ENCODE data around the gene ADAMTS6.

The ADAMTS6 gene

DNA sequence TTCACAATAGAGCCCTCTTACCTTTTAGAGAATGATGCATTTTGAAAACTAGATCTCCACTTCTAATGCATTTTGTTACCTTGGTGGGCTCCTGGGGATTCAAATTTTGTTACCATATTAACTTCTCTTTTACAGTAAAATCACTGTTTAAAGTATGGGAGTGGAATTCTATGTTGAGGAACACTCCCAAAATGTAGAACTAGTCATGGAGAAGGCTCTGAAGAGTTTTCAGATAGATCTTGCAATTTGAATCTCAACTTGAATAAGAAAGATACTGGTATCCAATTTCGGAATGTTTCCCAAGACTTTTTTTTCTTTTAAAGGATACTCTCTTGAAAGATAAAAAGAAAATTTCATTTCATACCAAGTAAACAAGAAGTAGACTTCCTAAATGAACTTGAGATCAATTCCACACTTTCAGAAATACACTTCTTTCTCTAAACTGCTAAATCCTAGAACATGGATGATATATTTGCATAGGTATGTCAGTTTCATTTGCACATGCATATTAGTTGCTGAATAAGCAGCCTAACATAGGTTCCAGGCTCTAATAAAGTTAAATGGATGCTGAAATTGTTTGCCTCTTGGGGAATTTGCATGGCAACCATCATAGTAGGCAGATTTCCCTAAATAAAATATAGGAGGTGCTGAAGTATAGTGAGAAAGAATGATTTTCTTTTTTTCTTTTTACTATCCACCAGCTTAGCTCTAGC is 205.4 kb downstream of the ADAMTS6 start:
- DNase-seq = no peak

DNA sequence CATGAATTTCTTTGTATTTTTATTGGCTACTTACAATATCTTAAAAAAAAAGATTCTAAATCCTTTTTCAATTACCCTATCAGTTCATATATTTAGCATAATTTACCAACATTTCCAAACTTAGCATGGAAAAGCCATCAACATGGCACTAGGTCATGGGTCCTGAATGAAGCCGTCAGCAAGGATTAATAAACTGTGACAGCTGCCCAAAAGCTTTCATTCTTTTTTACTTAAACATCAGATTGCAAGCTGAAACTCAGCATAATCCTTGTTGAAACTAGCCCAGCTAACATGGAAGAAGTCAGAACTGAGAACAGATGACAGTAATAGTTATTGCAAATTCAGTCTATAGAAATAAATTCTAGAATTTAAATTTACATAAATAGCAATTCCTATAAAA is 209.8 kb downstream of the ADAMTS6 start:
- DNase-seq = no peak

DNA sequence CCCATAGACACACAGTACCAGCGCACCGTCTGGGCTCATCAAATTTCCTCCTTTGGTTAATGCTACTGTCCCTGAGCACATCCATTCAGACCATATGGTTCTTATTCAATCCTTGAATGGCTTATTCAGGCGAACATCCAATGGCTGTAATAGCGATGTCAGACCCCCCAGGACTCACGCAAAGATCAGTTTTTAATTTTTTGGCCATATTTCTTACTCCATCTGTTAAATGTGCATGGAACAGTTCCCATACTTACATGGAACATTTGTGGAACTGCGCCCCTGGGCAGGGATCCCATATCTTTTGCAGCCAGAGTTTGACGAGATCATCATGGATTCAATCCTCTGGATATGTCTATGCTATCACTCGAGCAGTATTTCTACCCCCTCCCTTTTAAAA is 213.2 kb downstream of the ADAMTS6 start:
- no peak for DNase-seq

DNA sequence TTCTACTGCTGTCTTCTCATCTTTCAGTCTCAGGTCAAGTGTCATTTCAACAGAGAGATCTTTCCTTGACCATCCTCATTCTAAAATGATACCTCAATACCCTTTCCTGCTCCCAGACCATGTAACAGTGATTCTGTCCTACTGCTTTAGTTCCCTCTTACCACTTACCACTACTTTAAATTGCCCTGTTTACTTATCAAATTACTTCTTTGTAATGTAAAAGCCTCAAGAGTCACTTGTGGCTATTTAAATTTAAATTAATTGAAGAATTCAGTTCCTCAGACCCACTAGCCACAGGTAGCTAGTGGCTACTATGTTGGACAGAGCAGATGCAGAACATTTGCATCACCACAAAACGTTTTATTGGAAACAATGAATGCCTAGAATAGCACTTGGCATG is 217.3 kb downstream of the ADAMTS6 start:
- no peak for DNase-seq

DNA sequence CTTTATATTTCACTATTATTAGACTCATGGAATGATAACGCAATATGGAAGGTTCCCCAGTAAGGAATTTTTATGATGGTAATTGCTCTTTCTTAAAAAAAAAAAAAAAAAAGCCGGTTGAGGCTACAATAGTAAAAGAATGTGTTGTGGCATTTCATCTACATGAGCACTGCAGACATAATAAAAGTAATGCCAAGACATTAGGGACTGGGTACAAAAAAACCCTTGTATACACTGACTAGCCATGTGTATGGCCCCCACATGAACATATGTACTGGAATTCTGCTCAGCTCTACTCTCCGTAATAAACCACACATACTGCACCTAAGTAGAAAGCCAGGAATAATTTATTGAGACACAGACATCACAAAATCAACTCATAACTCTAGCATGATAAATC is 218.4 kb downstream of the ADAMTS6 start:
- DNase-seq = no peak

DNA sequence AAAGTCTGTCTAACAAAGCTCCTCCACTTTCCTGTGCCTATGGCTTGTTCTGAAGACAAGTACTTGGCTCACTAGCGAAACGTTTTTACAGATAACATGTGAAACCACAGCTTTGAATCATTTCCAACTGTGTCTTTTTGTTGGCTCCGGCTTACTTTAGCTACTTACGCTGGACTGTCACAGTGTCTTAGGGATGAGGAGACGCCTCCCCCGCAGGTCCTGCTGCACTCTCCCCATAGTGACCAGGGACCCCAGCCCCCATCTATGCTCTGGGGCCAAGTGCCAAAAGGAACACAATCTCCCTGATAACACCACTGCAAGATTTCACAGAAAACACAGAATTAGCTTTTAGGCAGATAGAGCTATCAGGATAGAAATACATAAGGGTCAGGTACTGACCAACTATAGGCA is 219.1 kb downstream of the ADAMTS6 start:
- DNase-seq = no peak

DNA sequence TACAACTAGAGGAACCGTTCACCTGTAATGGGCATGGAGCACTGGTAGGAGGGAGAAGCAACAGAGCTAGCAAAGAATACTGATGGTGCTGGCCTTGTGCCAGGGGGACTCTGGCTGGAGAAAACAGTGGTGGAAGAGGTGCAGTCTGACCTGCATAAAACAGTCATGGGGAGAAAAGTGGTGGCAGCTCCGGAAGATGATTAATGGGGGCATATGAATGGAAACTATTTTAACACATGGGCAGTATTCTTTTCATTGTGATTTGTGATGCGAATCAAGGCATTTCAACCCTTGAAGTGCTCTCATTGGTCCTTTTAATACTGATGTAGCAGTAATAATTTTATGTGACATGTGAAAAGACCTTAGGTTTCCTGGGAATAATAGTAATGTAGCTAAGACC is 219.6 kb downstream of the ADAMTS6 start:
- DNase-seq = no peak

DNA sequence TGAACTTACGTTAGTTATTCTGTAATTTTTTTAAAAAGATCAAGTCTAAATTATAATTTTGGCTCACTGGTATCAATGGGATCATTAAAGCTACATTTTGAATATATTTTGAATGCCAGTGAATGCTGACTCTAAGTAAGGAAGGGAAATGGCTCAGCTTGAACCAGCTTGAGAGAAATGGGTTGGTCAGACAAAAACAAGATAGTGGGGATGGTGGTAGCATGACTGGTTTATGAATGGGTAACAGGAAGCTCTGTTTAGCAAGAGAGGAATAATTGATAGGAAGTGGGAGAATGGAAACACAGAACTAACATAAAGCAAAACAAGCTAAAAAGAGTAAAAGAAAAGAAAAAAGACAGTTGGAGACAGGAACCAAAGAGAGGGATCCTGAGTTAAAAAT is 220.2 kb downstream of the ADAMTS6 start:
- no peak for DNase-seq

DNA sequence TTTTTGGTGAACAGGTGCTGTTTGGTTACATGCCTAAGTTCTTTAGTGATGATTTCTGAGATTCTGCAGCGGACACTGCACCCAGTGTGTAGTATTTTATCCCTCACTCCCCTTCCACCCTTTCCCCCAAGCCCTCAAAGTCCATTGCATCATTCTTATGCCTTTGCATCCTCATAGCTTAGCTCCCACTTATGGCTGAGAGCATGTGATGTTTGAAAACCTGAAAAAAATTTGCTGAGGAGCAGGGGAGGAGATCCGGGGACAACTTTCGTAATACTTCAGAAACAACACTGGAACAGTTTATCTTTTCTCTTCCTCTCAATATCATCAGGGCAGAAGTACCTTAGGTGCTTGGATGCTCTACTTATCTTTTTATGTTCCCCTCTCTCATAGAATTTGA is 226.4 kb downstream of the ADAMTS6 start:
- no peak for DNase-seq

DNA sequence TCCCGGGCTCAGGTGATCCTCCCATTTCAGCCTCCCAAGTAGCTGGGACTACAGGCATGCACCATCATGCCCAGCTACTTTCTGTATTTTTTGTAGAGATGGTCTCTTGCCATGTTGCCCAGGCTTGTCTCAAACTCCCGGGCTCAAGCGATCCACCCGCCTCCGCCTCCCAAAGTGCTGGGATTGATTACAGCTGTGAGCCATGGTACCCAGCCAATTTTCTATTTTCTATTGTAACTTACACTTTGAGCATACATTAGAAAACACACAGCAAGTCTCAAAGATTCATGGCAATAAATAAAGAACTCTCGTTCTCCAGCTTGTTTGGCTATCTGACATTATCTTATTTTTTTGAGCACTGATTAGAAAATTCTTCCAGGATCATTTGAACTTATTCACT is 228.7 kb downstream of the ADAMTS6 start:
- no peak for DNase-seq

DNA sequence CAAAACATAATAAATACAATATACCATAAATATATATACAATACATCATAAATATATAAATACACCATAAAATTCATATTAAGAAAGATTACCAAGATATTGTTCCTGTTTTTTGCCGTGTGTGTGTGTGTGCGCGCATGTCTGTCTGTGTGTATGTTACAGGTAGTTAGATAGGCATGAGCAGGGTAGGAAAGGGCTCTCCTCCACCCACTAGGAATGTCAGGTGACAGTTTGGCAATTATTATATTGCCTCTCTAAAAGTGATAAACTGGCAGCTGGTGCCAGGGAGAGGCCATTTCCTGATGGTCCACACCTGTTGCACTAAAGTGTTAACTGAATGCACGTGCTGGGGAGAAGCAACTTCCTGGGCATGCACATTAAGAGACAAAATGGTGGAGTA is 232.8 kb downstream of the ADAMTS6 start:
- DNase-seq = no peak

DNA sequence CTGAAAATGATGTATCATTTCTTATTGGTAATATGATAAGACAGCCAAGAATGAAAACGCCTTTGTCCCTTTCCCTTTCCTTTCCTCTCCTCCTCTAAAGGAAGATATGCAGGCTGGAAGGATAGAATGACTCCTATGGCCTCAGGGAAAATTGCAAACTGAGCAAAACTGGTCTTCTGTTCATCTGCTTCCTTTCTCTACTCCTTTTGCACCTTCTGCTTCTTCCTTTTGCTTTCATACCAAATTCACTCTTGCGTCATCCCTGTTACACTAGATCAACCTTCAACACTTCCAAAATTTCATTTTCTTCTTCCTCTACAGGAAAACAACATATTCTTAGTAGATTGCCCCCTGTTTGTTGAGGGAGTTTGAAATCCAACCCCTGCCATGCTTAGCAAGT is 234.1 kb downstream of the ADAMTS6 start:
- DNase-seq = no peak

DNA sequence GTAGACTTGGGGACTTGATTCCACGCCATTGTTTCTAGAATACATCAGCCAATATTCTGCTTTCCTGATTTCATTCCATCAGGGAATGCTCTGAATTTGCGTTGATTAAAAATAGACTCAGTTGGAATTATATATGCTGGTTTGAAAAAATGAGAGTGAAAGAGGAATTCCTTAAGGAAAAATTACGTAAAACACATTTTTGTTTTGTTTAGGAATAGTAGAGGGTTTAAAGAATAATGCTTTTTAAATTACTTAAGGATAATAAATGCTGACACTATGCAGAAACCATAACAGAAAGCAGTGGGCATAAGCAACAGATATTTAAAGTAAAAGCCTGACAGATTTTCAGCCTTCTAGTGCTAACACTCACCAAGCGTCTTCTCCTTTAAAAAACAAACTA is 235.0 kb downstream of the ADAMTS6 start:
- DNase-seq = no peak

DNA sequence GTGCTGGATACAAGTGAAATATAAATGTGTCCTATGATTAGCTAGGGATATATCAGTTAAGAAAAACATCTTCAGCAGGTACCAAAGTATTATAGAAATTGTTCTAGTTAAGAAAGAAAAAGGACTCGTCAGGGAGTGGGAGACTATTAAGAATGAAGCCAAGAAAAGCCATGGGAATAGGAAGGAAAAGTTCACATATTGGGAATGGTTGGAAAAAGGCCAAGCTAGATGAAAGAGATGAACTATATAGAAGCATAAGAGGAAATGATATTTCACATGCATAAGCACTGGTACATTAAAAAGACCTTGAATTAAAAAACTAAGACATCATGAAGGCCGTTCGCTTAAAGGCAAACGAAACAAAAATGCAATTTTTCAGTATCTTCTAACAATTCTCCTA is 237.7 kb downstream of the ADAMTS6 start:
- DNase-seq = no peak

DNA sequence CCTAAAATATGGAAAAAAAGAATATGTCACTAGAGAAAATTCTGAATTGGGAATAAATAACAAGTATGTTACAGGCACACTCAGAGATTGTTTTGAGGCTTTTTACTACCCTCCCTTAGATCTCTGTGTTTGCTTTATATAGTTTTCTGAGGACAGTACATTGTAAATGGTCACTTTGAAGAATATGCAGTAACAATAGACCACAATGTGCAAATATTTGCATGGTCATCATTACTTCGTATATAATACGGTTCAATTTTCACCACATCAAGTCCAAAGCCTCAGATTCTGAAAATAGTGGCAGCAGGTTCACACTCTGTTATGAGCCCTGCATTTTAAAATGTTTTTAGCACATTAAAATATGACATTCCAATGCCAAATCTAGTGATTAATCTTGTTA is 238.6 kb downstream of the ADAMTS6 start:
- no peak for DNase-seq

DNA sequence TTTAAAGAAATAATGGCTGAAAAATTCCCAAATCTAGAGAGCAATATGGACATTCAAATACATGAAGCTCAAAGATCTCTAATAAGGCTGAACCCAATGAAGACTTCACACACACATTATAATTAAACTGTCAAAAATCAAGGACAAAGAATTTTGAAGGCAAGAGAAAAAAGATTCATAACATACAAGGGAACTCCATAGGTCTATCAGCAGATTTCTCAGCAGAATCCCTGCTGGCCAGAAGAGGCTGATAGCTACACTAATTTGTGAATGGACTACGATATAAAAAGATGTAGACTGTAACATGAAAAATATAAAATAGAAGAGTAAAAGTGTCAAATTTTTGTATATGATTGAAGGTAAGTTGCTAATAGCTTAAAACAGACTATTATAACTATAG is 251.9 kb downstream of the ADAMTS6 start:
- DNase-seq = no peak

DNA sequence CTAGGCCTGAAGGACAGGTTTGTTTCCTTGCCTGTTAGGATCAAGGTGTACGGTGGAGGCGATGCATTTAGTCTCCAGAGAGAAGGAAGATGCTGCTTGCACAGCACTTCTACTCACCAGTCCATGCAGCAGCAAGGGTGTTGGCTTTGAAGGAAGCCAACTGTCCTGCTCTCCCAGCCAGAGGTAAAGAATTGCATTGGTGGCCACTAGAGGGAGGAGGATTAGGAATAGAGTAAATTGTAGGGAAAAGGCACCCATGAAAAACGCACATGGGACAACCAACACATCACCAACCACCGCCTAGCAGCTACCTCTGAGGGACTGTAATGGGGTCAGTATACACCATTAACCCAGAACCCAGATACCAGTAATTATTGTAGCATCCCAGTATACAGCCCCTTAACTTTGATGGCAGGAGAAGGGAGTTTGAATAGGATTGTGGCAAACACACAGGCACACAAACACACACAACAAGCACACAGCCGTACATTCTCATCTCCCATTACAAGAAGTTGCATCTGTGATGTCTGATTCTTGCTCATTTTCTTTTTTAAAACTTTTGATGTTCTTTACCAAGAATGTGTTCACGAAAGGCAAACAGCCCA is 267.7 kb downstream of the ADAMTS6 start:
- no peak for DNase-seq

DNA sequence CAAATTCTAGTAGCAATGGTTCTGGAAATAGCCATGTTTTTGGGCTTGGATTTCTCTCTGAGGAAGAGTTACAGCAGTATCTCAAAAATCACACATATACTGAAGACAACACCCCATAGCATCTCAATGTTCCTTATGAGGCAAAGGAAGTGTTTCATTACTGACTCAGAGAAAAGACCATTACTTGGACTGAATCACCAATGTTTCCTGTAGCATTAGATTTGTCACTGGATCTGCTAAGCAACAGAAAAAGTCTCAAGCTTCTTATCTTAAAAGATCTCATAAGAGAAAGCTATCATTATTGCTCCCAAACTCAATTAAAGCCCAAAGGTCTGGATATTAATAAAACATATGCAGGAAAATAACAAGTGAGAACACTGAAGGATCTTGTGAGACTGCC is 272.4 kb downstream of the ADAMTS6 start:
- no peak for DNase-seq

DNA sequence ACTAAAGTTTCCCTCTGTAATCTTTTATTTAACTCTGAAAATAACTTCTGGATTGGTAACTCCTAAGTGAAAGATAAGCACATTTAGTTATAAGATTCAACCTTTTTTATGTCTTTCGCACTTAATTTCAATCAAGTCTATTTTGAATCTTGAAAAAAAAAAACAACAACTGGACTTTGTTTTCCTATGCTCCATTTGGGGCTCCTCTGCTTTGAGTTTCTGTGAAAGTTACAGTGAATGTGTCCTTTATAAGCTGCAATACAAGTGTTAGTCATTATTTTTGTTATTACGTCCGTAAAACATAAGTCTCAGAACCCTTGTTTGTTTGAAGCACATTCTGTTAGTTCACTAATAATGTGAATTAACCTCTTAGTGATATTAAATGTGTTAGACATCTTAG is 276.8 kb downstream of the ADAMTS6 start:
- no peak for DNase-seq

DNA sequence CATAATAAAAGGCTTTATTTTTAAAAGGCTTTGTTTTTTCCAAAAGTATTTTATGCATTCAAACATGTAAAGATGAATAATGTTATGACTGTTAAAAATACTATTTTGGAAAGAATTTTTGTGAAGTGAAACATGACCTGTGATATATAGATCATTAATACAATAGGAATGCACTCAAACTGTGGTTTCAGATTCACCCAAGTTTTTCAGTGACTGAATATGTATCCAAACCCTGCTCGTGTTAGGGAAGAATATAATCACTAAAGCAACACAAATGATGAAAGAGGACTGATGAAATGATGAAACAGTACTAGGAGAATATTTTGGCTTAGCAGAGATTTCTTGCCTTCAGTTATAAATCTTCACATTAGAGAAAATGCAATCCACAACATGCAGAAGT is 278.0 kb downstream of the ADAMTS6 start:
- DNase-seq = no peak

DNA sequence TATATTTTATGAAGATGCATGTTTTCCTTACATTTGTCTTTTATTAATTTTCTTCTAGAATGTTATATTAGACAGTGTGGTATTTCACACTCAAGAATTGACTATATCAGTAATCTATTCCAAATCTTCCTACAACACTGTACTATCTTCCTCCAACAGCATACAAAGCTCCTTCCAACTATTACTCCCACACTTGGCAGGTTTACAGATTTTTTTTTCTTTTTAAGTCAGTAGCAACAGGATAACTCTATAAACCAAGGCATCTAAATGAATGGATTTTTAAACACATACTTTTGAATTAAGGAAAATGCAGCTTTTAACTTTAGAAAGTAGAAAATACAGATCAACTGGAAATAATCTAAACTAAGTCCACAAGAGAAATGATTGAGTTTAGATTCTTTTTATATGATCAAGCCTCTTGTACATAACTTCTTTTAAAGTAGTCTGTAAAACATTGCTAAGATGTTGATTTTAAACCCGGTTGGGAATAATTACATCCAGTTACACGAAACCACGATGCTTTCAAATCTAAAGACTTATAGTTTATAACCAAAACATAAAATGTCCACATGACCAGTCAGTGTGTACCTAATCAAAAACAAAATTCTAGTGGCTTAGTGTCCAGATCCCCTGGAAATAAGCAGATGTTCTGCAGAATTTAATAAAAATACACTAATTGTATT is 281.6 kb downstream of the ADAMTS6 start:
- DNase-seq = no peak

DNA sequence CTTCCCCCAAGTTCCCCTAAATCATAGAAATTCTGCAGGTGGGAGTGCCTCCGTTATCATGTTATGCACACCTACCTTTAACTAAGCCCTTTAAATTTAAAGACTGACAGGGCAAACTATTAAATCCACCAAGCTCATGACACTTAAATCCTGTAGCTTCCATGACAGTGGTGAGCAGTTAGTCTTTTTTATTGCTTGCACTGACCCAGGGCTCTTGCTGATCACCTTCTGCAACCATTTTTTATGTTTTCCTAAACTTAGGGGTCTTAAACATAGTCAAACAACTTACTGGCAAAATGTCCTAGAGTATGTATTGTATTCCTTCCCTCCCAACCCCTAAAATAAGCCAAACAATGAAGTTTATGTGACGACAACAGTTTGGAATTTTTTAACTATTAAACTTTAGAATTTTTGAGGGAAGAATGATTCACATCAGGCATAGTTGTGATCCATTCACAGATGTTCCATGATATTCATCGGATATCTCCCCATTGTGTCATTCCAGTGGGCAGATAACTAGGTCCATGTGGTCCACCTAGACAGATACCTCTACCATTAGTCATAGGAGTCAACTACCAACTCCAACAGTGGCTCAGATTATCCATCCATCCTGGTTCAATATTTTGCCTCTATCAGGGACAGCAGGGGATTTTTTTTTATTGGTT is 283.1 kb downstream of the ADAMTS6 start:
- no peak for DNase-seq

DNA sequence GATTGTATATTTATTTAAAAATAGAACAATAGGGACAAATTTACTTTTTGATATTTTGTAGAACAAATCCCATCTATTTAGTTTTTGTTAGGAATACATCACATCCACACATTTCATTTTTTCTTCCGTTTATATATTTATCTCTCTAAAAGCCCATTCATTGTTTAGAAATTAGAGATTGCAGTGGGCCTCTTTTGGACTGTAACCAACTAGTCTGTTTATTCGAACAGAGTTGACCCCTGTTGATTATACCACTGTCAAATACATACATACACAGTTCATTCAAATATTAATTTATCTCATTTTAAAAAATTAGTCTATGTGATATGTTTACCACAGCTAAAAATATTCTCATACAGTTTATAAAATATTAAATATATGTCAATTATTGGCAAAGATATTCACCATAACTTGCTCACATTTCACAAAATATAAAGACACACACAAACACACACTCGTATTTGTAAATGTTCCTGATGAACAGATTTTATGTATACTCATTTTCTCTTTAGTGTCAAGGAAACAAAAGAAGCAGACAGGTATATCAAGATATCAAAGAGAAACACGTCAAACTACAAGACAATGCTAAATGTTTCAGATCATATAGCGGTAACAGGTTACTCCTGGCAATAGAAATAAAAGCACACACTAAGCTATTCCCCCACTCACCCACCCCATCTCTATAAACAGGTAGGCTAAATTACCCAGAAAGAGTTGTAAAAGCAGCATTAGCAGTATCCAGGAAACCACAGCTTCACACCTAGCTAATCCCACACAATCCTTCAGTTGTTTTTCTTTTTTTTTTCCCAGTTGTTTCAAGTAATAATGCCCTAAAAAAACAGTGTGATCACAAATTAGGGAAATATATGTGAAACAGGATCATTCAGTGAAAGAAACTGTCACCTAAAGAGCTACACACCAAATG is 283.9 kb downstream of the ADAMTS6 start:
- DNase-seq = no peak
